ENCODE results near the gene YBEY.

YBEY gene

GRCh38 chr21:46326110-46326703 lies 40.1 kb downstream of the YBEY start:
- DNase-seq (no peak), ATAC-seq (ENCODE audit: insufficient read depth, low read depth) (no peak)
- H3K4me3 ChIP-seq (ENCODE audit: low read depth in 1 of 2, low read length in 2 of 2), result peak overlapping the region in 1 of 2 experiments; percentile 66; a peak in 1 of 4 replicates
- H3K27me3 ChIP-seq (ENCODE audit: insufficient read depth, low read length, poor library complexity), result no peaks in the 10 kb centered on the region
- H3K9ac ChIP-seq (ENCODE audit: low read depth, low read length), result peak overlapping the region; percentile 30; the same call in 1 of the 2 replicates
- peak overlapping the region; percentile 29; the same call in 1 of the 2 replicates for H3K27ac ChIP-seq (ENCODE audit: low read length)
- peaks cover 35% of the 10 kb centered on the region for H3K4me1 ChIP-seq (ENCODE audit: insufficient read depth, low read length)
- TF ChIP-seq EZH2 (IDR thresholded peaks at IDR 0.05; ENCODE audit: borderline replicate concordance, low read depth, low read length, severe bottlenecking) (no peak), CTCF (IDR thresholded peaks at IDR 0.05; ENCODE audit: borderline replicate concordance, extremely low read depth, low read length, poor library complexity, severe bottlenecking) (no peak)
- peaks cover 66% of the 10 kb centered on the region for H3K36me3 ChIP-seq (ENCODE audit: insufficient read depth, low read length)
- H3K4me2 ChIP-seq (ENCODE audit: insufficient read depth, low read length), result peak overlapping the region; percentile 82
- H4K20me1 ChIP-seq (ENCODE audit: insufficient read depth, low read length), result peaks cover 53% of the 10 kb centered on the region
- H3K79me2 ChIP-seq (ENCODE audit: insufficient read depth, low read length), result peaks cover 90% of the 10 kb centered on the region
- H2AFZ ChIP-seq (ENCODE audit: low read depth, low read length), result no peak overlapping the region
- H3K9me3 ChIP-seq (ENCODE audit: insufficient read depth, low read length, severe bottlenecking), result no peaks in the 10 kb centered on the region

- H3K9ac ChIP-seq (ENCODE audit: low read depth, low read length), result no peak overlapping the region
- peaks cover 21% of the 10 kb centered on the region for H3K4me1 ChIP-seq (ENCODE audit: insufficient read depth, low read length)
- H3K36me3 ChIP-seq (ENCODE audit: insufficient read depth, low read length), result peaks cover 61% of the 10 kb centered on the region
- H3K79me2 ChIP-seq (ENCODE audit: insufficient read depth, low read length), result peaks cover 90% of the 10 kb centered on the region
- no peak overlapping the region for H3K4me3 ChIP-seq (ENCODE audit: low read depth in 1 of 2, low read length in 2 of 2)
- H2AFZ ChIP-seq (ENCODE audit: low read depth, low read length), result no peak overlapping the region
- no peaks in the 10 kb centered on the region for H3K27me3 ChIP-seq (ENCODE audit: insufficient read depth, low read length, poor library complexity)
- H3K27ac ChIP-seq (ENCODE audit: low read length), result no peak overlapping the region
- H3K4me2 ChIP-seq (ENCODE audit: insufficient read depth, low read length), result no peak overlapping the region
- ATAC-seq (ENCODE audit: insufficient read depth, low read depth) (no peak), DNase-seq (no peak)
- peaks cover 38% of the 10 kb centered on the region for H4K20me1 ChIP-seq (ENCODE audit: insufficient read depth, low read length)
- H3K9me3 ChIP-seq (ENCODE audit: insufficient read depth, low read length, severe bottlenecking), result no peaks in the 10 kb centered on the region
- no peak for TF ChIP-seq EZH2 (IDR thresholded peaks at IDR 0.05; ENCODE audit: borderline replicate concordance, low read depth, low read length, severe bottlenecking)
- TF ChIP-seq CTCF (IDR thresholded peaks at IDR 0.05; ENCODE audit: borderline replicate concordance, extremely low read depth, low read length, poor library complexity, severe bottlenecking), result no peak
Measured at GRCh38 chr21:46327711-46328110, 41.6 kb downstream of the YBEY start.

- Histone ChIP-seq H4K20me1 (ENCODE audit: insufficient read depth, low read length) (peaks cover 34% of the 10 kb centered on the region), H3K9me3 (ENCODE audit: insufficient read depth, low read length, severe bottlenecking) (no peaks in the 10 kb centered on the region), H3K27me3 (ENCODE audit: insufficient read depth, low read length, poor library complexity) (no peaks in the 10 kb centered on the region), H2AFZ (ENCODE audit: low read depth, low read length) (no peak overlapping the region), H3K36me3 (ENCODE audit: insufficient read depth, low read length) (peaks cover 59% of the 10 kb centered on the region), H3K27ac (ENCODE audit: low read length) (no peak overlapping the region), H3K4me1 (ENCODE audit: insufficient read depth, low read length) (peaks cover 21% of the 10 kb centered on the region), H3K4me2 (ENCODE audit: insufficient read depth, low read length) (no peak overlapping the region), H3K9ac (ENCODE audit: low read depth, low read length) (no peak overlapping the region), H3K79me2 (ENCODE audit: insufficient read depth, low read length) (peaks cover 89% of the 10 kb centered on the region), H3K4me3 (ENCODE audit: low read depth in 1 of 2, low read length in 2 of 2) (no peak overlapping the region)
- no peak for ATAC-seq (ENCODE audit: insufficient read depth, low read depth)
- DNase-seq, result no peak
- no peak for TF ChIP-seq CTCF (IDR thresholded peaks at IDR 0.05; ENCODE audit: borderline replicate concordance, extremely low read depth, low read length, poor library complexity, severe bottlenecking)
- no peak for TF ChIP-seq EZH2 (IDR thresholded peaks at IDR 0.05; ENCODE audit: borderline replicate concordance, low read depth, low read length, severe bottlenecking)
Measured at GRCh38 chr21:46328151-46328550, 42.0 kb downstream of the YBEY start.
